Endodermal cell (in vitro differentiated cells): Measurements from ENCODE around the gene SOX11. TPM values are rescaled to one million over a fixed set of nuclear protein-coding genes. Genes with fewer than 3 reads are reported as not detected.

Experiments
- DNase-seq: peaks from one replicate; pipeline ENCODE4 v3.0.0-alpha.2; 2017
- H3K27ac ChIP-seq: 2 replicates; pipeline ENCODE4 v1.5.1; 2013; ENCODE audit warnings: mild to moderate bottlenecking, low read depth, low read length, moderate library complexity
- H3K27me3 ChIP-seq: 2 replicates; pipeline ENCODE4 v1.6.1; 2013; ENCODE audit warnings: mild to moderate bottlenecking, low read length, moderate library complexity; ENCODE audit not compliant: insufficient read depth, control insufficient read depth, poor library complexity, severe bottlenecking
- H3K36me3 ChIP-seq: 2 replicates; pipeline ENCODE4 v1.7.0; 2013; ENCODE audit warnings: mild to moderate bottlenecking, low read length, moderate library complexity; ENCODE audit not compliant: control insufficient read depth, insufficient read depth
- H3K4me1 ChIP-seq: one replicate; pipeline ENCODE4 v1.7.0; 2013; ENCODE audit warnings: low read length; ENCODE audit not compliant: control insufficient read depth, insufficient read depth
- H3K4me3 ChIP-seq: 2 replicates; pipeline ENCODE4 v1.5.1; 2013; ENCODE audit warnings: mild to moderate bottlenecking, low read length, moderate library complexity
- H3K9ac ChIP-seq: 2 replicates; pipeline ENCODE4 v1.6.1; 2013; ENCODE audit warnings: mild to moderate bottlenecking, low read length, moderate library complexity; ENCODE audit not compliant: poor library complexity, severe bottlenecking; ENCODE audit errors: extremely low read depth
- H3K9me3 ChIP-seq: 2 replicates; pipeline ENCODE4 v1.6.1; 2013; ENCODE audit warnings: mild to moderate bottlenecking, low read length, moderate library complexity; ENCODE audit not compliant: control insufficient read depth
- H3K27ac Mint-ChIP-seq: 2 replicates; pipeline ENCODE4 v1.8.0; 2020; ENCODE audit warnings: mixed read lengths
- H3K27me3 Mint-ChIP-seq: 2 replicates; pipeline ENCODE4 v1.8.0; 2021; ENCODE audit warnings: mild to moderate bottlenecking, mixed read lengths; ENCODE audit not compliant: insufficient read depth
- H3K36me3 Mint-ChIP-seq: 2 replicates; pipeline ENCODE4 v1.8.0; 2020; ENCODE audit warnings: low read depth, mixed read lengths
- H3K4me1 Mint-ChIP-seq: 2 replicates; pipeline ENCODE4 v1.8.0; 2020; ENCODE audit warnings: mixed read lengths
- H3K4me3 Mint-ChIP-seq: 2 replicates; pipeline ENCODE4 v1.8.0; 2020; ENCODE audit warnings: mild to moderate bottlenecking, moderate library complexity, mixed read lengths
- H3K9me3 Mint-ChIP-seq: 2 replicates; pipeline ENCODE4 v1.8.0; 2020; ENCODE audit warnings: mild to moderate bottlenecking, mixed read lengths
- CTCF ChIP-seq: fragments of 200-600 bp; sonication (generic); conservative IDR thresholded peaks from 2 replicates; pipeline ENCODE4 v1.5.0; 2021; ENCODE audit warnings: antibody characterized with exemption, mild to moderate bottlenecking
- WGBS, 2 experiments: methylation state at CpG; one replicate each; pipeline versions ENCODE4 v1.1.5 to v1.1.7; 2013; ENCODE audit warnings: missing lambda C conversion rate in 2 of 2, mixed read lengths in 1 of 2; ENCODE audit not compliant: insufficient coverage in 1 of 2, insufficient read length in 1 of 2; 5-methylcytosine and 5-hydroxymethylcytosine counted together
- total RNA-seq, 2 donors: library from RNA; stranded (reverse); fragmentation: NEBNext Ultra II Directional in 1 of 2; extraction: Animal tissue kit (Norgen Biotek cat#: 25700) in 1 of 2; gene quantifications; 2 replicates in 1 of 2; 3 replicates in 1 of 2; pipeline ENCODE4 v1.2.1, GENCODE V29; 2021

Gene SOX11
- total RNA-seq, 2 donors from 2014 or later = 35.9 to 48.9 TPM

GRCh38 chr2:5725794-5726463, 33.7 kb downstream of the SOX11 start:
- peaks cover 13% of the 10 kb centered on the region for H3K27me3 Mint-ChIP-seq
- 9 to 13% methylated on average over 15 to 23 of the region's 23 CpGs for WGBS, 2 experiments
- Histone ChIP-seq H3K27me3 (peaks cover 8% of the 10 kb centered on the region), H3K9ac (peak overlapping the region; percentile 14), H3K4me1 (peaks cover 13% of the 10 kb centered on the region), H3K27ac (peak overlapping the region; percentile 88), H3K36me3 (no peaks in the 10 kb centered on the region), H3K9me3 (no peaks in the 10 kb centered on the region), H3K4me3 (peak overlapping the region; percentile 72)
- H3K4me1 Mint-ChIP-seq = peaks cover 26% of the 10 kb centered on the region
- peak overlapping the region; percentile 54 for H3K4me3 Mint-ChIP-seq
- no peaks in the 10 kb centered on the region for H3K36me3 Mint-ChIP-seq
- peak overlapping the region; percentile 94 for H3K27ac Mint-ChIP-seq
- H3K9me3 Mint-ChIP-seq = no peaks in the 10 kb centered on the region
- no peak for TF ChIP-seq CTCF
- peak; percentile 94 for DNase-seq

- H3K36me3 ChIP-seq = no peaks in the 10 kb centered on the region
- DNase-seq = no peak
- Mint-ChIP-seq H3K4me1 (peaks cover 37% of the 10 kb centered on the region), H3K27ac (no peak overlapping the region), H3K9me3 (no peaks in the 10 kb centered on the region), H3K4me3 (no peak overlapping the region), H3K27me3 (peaks cover 13% of the 10 kb centered on the region), H3K36me3 (no peaks in the 10 kb centered on the region)
- no peak for TF ChIP-seq CTCF
- H3K9ac ChIP-seq = no peak overlapping the region
- no peak overlapping the region for H3K4me3 ChIP-seq
- peaks cover 21% of the 10 kb centered on the region for H3K4me1 ChIP-seq
- no peaks in the 10 kb centered on the region for H3K9me3 ChIP-seq
- H3K27ac ChIP-seq = no peak overlapping the region
- H3K27me3 ChIP-seq = peaks cover 8% of the 10 kb centered on the region
These were observed 35.1 kb downstream of the SOX11 start for GRCh38 chr2:5727235-5727634.

GRCh38 chr2:5729416-5729815, 37.2 kb downstream of the SOX11 start:
- no peak overlapping the region for H3K4me3 ChIP-seq
- H3K27me3 Mint-ChIP-seq = peaks cover 17% of the 10 kb centered on the region
- H3K4me1 Mint-ChIP-seq = peaks cover 39% of the 10 kb centered on the region
- H3K36me3 ChIP-seq = no peaks in the 10 kb centered on the region
- 88 to 96% methylated on average over 1 to 3 of the region's 3 CpGs for WGBS, 2 experiments
- no peaks in the 10 kb centered on the region for H3K9me3 ChIP-seq
- no peaks in the 10 kb centered on the region for H3K36me3 Mint-ChIP-seq
- H3K27me3 ChIP-seq = peaks cover 8% of the 10 kb centered on the region
- no peak for TF ChIP-seq CTCF
- no peak overlapping the region for H3K4me3 Mint-ChIP-seq
- peaks cover 20% of the 10 kb centered on the region for H3K4me1 ChIP-seq
- no peak overlapping the region for H3K27ac Mint-ChIP-seq
- H3K9ac ChIP-seq = no peak overlapping the region
- no peak overlapping the region for H3K27ac ChIP-seq
- no peak for DNase-seq
- H3K9me3 Mint-ChIP-seq = no peaks in the 10 kb centered on the region
